SH-SY5Y (cell line): Measurements from ENCODE around the gene ANTKMT.

ENCODE experiments used
- GATA2 ChIP-seq: IDR thresholded peaks from 2 replicates; pipeline ENCODE4 v1.6.1; 2011; ENCODE audit warnings: mild to moderate bottlenecking, low read depth, low read length
- GATA3 ChIP-seq: IDR thresholded peaks from 2 replicates; pipeline ENCODE4 v1.6.1; 2011; ENCODE audit warnings: low read depth, mild to moderate bottlenecking, low read length, moderate library complexity

GRCh38 chr16:714558-715476, 6.1 kb upstream of the ANTKMT start, which contains the start of gene METRN:
- TF ChIP-seq GATA3 (no peak), GATA2 (no peak)
